ENCODE data around the gene DAP.

- TF ChIP-seq, protein P1, sequence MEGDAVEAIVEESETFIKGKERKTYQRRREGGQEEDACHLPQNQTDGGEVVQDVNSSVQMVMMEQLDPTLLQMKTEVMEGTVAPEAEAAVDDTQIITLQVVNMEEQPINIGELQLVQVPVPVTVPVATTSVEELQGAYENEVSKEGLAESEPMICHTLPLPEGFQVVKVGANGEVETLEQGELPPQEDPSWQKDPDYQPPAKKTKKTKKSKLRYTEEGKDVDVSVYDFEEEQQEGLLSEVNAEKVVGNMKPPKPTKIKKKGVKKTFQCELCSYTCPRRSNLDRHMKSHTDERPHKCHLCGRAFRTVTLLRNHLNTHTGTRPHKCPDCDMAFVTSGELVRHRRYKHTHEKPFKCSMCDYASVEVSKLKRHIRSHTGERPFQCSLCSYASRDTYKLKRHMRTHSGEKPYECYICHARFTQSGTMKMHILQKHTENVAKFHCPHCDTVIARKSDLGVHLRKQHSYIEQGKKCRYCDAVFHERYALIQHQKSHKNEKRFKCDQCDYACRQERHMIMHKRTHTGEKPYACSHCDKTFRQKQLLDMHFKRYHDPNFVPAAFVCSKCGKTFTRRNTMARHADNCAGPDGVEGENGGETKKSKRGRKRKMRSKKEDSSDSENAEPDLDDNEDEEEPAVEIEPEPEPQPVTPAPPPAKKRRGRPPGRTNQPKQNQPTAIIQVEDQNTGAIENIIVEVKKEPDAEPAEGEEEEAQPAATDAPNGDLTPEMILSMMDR (IDR thresholded peaks at IDR 0.05), result no peak
- no peak for TF ChIP-seq POLR2A (IDR thresholded peaks at IDR 0.05)
Measured at GRCh38 chr5:10660720-10661387, 100.2 kb downstream of the DAP start.

All from Peyer's patch (tissue), 4 donors.